GM23248 (cell line): ENCODE data around the gene ZNF705A. TPM values are rescaled to one million over a fixed set of nuclear protein-coding genes. Genes with fewer than 3 reads are reported as not detected.

Experiments used
- polyA plus RNA-seq: library from polyadenylated mRNA; unstranded; fragments of >200 nt; fragmentation: Nextera tagmentation; extraction: Ambion mirVana; gene quantifications from 2 replicates; pipeline ENCODE4 v1.2.1, GENCODE V29; 2016
- total RNA-seq: library from RNA; depleted of rRNA; stranded (reverse); fragments of >200 nt; shearing (Covaris generic); gene quantifications from 2 replicates; pipeline ENCODE4 v1.2.3, GENCODE V29; 2014; rRNA removed

Gene ZNF705A
- total and polyA plus RNA-seq, 2 experiments from 2014 or later: not detected

Other genes with a start within 250 kb of the ZNF705A start
- 72.5 and 73.7 TPM in 2 replicates for gene SLC2A3, start 220.8 kb upstream of the ZNF705A start, total RNA-seq
- gene SLC2A3, start 220.8 kb upstream of the ZNF705A start, polyA plus RNA-seq: 71.5 and 71.8 TPM in 2 replicates
- 8.2 and 11.0 TPM in 2 replicates for gene FOXJ2, start 124.3 kb upstream of the ZNF705A start, total RNA-seq
- 10.5 and 11.6 TPM in 2 replicates for gene FOXJ2, start 124.3 kb upstream of the ZNF705A start, polyA plus RNA-seq
- not detected in 2 replicates for gene C3AR1, start 90.7 kb upstream of the ZNF705A start, total RNA-seq
- gene C3AR1, start 90.7 kb upstream of the ZNF705A start, polyA plus RNA-seq: 0.24 TPM in 1 of 2 replicates, not detected in the other
- gene NECAP1, start 74.7 kb upstream of the ZNF705A start, total RNA-seq: 36.6 and 40.1 TPM in 2 replicates
- gene NECAP1, start 74.7 kb upstream of the ZNF705A start, polyA plus RNA-seq: 28.0 and 30.2 TPM in 2 replicates
- not detected in 2 replicates for gene CLEC4A, start 33.4 kb upstream of the ZNF705A start, total RNA-seq
- gene CLEC4A, start 33.4 kb upstream of the ZNF705A start, polyA plus RNA-seq: 0.62 and 1.0 TPM in 2 replicates
- not detected in 2 replicates for gene FAM90A1, start 70.6 kb downstream of the ZNF705A start, total RNA-seq
- gene FAM90A1, start 70.6 kb downstream of the ZNF705A start, polyA plus RNA-seq: 0.24 TPM in 1 of 2 replicates, not detected in the other